ENCODE measurements around the gene MAP4K3. TPM values are rescaled to one million over a fixed set of nuclear protein-coding genes. Genes with fewer than 3 reads are reported as not detected.
A peak's percentile ranks its signal among the peaks of the same experiment; 100 is the strongest.

MAP4K3 gene
- total RNA-seq, 3 donors from 2014 or later: 56.2 to 101 (median 69.8) TPM

- Histone ChIP-seq H3K4me1 (peaks cover 0 to 16% of the 10 kb centered on the region in 2 donors), H3K27ac (peak overlapping the region; percentile 33 to 48), H3K4me3 (no peak overlapping the region), H3K9me3 (no peaks in the 10 kb centered on the region), H3K36me3 (peaks cover 4% of the 10 kb centered on the region), H3K27me3 (no peaks in the 10 kb centered on the region)
- DNase-seq (ENCODE audit: low spot score in 2 of 2): no peak
- no peak for TF ChIP-seq POLR2AphosphoS5 (IDR thresholded peaks at IDR 0.05)
- peak; percentile 38 to 65 (median 58) for TF ChIP-seq CTCF (IDR thresholded peaks at IDR 0.05)
- TF ChIP-seq POLR2A (IDR thresholded peaks at IDR 0.05): no peak
- intact Hi-C loops (cut with DNase I; ENCODE audit: low total_unique reads): no loop called here
Observed at GRCh38 chr2:39379643-39380524, 57.2 kb downstream of the MAP4K3 start.

GRCh38 chr2:39378968-39379367 lies 58.1 kb downstream of the MAP4K3 start:
- H3K27ac ChIP-seq: no peak overlapping the region
- H3K4me1 ChIP-seq: peaks cover 0 to 16% of the 10 kb centered on the region in 2 donors
- intact Hi-C loops (cut with DNase I; ENCODE audit: low total_unique reads): no loop called here
- peaks cover 4% of the 10 kb centered on the region for H3K36me3 ChIP-seq
- H3K27me3 ChIP-seq: no peaks in the 10 kb centered on the region
- DNase-seq (ENCODE audit: low spot score in 2 of 2): no peak
- H3K4me3 ChIP-seq: no peak overlapping the region
- TF ChIP-seq POLR2A (IDR thresholded peaks at IDR 0.05) (no peak), POLR2AphosphoS5 (IDR thresholded peaks at IDR 0.05) (no peak), CTCF (IDR thresholded peaks at IDR 0.05) (no peak)
- no peaks in the 10 kb centered on the region for H3K9me3 ChIP-seq

- Histone ChIP-seq H3K4me3 (no peak overlapping the region), H3K4me1 (peaks cover 0 to 16% of the 10 kb centered on the region in 2 donors), H3K36me3 (peaks cover 4% of the 10 kb centered on the region), H3K27me3 (no peaks in the 10 kb centered on the region), H3K9me3 (no peaks in the 10 kb centered on the region), H3K27ac (no peak overlapping the region)
- no peak for DNase-seq (ENCODE audit: low spot score in 2 of 2)
- intact Hi-C loops (cut with DNase I; ENCODE audit: low total_unique reads): no loop called here
- no peak for TF ChIP-seq CTCF (IDR thresholded peaks at IDR 0.05)
- no peak for TF ChIP-seq POLR2A (IDR thresholded peaks at IDR 0.05)
- no peak for TF ChIP-seq POLR2AphosphoS5 (IDR thresholded peaks at IDR 0.05)
Observed at GRCh38 chr2:39377226-39377939, 59.7 kb downstream of the MAP4K3 start.

- Histone ChIP-seq H3K36me3 (peaks cover 4% of the 10 kb centered on the region), H3K4me3 (no peak overlapping the region), H3K27ac (no peak overlapping the region), H3K4me1 (peaks cover 0 to 16% of the 10 kb centered on the region in 2 donors), H3K9me3 (no peaks in the 10 kb centered on the region), H3K27me3 (no peaks in the 10 kb centered on the region)
- intact Hi-C loops (cut with DNase I; ENCODE audit: low total_unique reads): no loop called here
- no peak for DNase-seq (ENCODE audit: low spot score in 2 of 2)
- TF ChIP-seq CTCF (IDR thresholded peaks at IDR 0.05): no peak
- TF ChIP-seq POLR2A (IDR thresholded peaks at IDR 0.05): no peak
- no peak for TF ChIP-seq POLR2AphosphoS5 (IDR thresholded peaks at IDR 0.05)
Observed at GRCh38 chr2:39375917-39376316, 61.2 kb downstream of the MAP4K3 start.

Measured in breast epithelium (tissue), 4 donors.